HCT116 (cell line): ENCODE measurements around the gene TGDS.

Source experiments
- ATF3 ChIP-seq: IDR thresholded peaks from 2 replicates; pipeline ENCODE4 v1.6.1; 2012
- CBX3 ChIP-seq: IDR thresholded peaks from 2 replicates; pipeline ENCODE4 v1.6.1; 2012; ENCODE audit warnings: low read depth
- CEBPB ChIP-seq: IDR thresholded peaks from 2 replicates; pipeline ENCODE4 v1.6.1; 2012; ENCODE audit warnings: low read depth
- ELF1 ChIP-seq: IDR thresholded peaks from 2 replicates; pipeline ENCODE4 v1.6.1; 2012; ENCODE audit warnings: low read depth, borderline replicate concordance
- EZH2 ChIP-seq: fragments of 200-600 bp; sonication (generic); IDR thresholded peaks from 2 replicates; pipeline ENCODE4 v1.6.1; 2017; ENCODE audit warnings: antibody characterized with exemption, mixed run types
- JUND ChIP-seq: IDR thresholded peaks from 2 replicates; pipeline ENCODE4 v1.6.1; 2012
- MAX ChIP-seq: IDR thresholded peaks from 2 replicates; pipeline ENCODE4 v1.6.1; 2012
- POLR2A ChIP-seq: IDR thresholded peaks from 2 replicates; pipeline ENCODE4 v1.7.0; 2011; ENCODE audit warnings: borderline replicate concordance; ENCODE audit not compliant: insufficient read depth, insufficient read length; ENCODE audit errors: extremely low read depth
- RAD21 ChIP-seq: IDR thresholded peaks from 2 replicates; pipeline ENCODE4 v1.6.1; 2012; ENCODE audit warnings: low read depth, mild to moderate bottlenecking
- SP1 ChIP-seq: IDR thresholded peaks from 2 replicates; pipeline ENCODE4 v1.6.1; 2012; ENCODE audit warnings: low read depth
- SRF ChIP-seq: IDR thresholded peaks from 2 replicates; pipeline ENCODE4 v1.6.1; 2012; ENCODE audit warnings: low read depth
- TF ChIP-seq, protein P1 (sequence below), 3 experiments: fragments of 200-600 bp in 1 of 3; sonication (generic) in 1 of 3; IDR thresholded peaks in 2 of 3; conservative IDR thresholded peaks in 1 of 3; 2 replicates each; pipeline ENCODE4 v1.5.1; 2012 to 2017; ENCODE audit warnings: low read depth in 2 of 3, low read length in 2 of 3, antibody characterized with exemption in 1 of 3, borderline replicate concordance in 1 of 3, control low read depth in 1 of 3, mild to moderate bottlenecking in 1 of 3, mixed read lengths in 1 of 3, mixed run types in 1 of 3, moderate library complexity in 1 of 3; ENCODE audit not compliant: insufficient read depth in 1 of 3
- TF ChIP-seq, protein P2 (sequence below): IDR thresholded peaks from 2 replicates; pipeline ENCODE4 v1.6.1; 2012; ENCODE audit warnings: low read depth

DNA sequence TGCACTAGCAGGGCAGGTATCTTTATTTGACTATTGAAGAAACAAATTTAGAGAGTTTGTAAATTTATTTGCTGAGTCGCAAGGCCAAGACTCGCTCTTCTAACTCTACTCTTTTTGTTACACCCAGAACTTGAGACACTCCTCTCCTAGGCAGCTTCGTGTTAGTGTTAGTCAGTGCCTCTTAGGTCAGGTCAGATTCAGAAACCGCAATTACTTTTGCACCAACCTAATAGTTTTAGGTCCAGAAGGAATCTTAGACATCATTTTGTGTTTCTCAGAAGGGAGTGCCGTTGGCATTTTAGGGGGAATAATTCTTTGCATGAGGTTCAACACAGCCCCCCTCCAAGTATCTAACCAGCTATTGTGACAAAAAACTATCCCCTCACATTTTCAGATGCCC lies 14.5 kb upstream of the TGDS start:
- TF ChIP-seq, protein P1, sequence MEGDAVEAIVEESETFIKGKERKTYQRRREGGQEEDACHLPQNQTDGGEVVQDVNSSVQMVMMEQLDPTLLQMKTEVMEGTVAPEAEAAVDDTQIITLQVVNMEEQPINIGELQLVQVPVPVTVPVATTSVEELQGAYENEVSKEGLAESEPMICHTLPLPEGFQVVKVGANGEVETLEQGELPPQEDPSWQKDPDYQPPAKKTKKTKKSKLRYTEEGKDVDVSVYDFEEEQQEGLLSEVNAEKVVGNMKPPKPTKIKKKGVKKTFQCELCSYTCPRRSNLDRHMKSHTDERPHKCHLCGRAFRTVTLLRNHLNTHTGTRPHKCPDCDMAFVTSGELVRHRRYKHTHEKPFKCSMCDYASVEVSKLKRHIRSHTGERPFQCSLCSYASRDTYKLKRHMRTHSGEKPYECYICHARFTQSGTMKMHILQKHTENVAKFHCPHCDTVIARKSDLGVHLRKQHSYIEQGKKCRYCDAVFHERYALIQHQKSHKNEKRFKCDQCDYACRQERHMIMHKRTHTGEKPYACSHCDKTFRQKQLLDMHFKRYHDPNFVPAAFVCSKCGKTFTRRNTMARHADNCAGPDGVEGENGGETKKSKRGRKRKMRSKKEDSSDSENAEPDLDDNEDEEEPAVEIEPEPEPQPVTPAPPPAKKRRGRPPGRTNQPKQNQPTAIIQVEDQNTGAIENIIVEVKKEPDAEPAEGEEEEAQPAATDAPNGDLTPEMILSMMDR (IDR thresholded peaks at IDR 0.05 in 2 of 3, conservative IDR thresholded peaks at IDR 0.05 in 1 of 3; ENCODE audit: borderline replicate concordance in 1 of 3, insufficient read depth in 1 of 3, low read depth in 2 of 3, low read length in 2 of 3), result no peak
- TF ChIP-seq POLR2A, result no peak
- TF ChIP-seq EZH2, result no peak
- no peak for TF ChIP-seq RAD21
- no peak for TF ChIP-seq MAX
- TF ChIP-seq JUND, result no peak
- no peak for TF ChIP-seq CEBPB
- TF ChIP-seq, protein P2, sequence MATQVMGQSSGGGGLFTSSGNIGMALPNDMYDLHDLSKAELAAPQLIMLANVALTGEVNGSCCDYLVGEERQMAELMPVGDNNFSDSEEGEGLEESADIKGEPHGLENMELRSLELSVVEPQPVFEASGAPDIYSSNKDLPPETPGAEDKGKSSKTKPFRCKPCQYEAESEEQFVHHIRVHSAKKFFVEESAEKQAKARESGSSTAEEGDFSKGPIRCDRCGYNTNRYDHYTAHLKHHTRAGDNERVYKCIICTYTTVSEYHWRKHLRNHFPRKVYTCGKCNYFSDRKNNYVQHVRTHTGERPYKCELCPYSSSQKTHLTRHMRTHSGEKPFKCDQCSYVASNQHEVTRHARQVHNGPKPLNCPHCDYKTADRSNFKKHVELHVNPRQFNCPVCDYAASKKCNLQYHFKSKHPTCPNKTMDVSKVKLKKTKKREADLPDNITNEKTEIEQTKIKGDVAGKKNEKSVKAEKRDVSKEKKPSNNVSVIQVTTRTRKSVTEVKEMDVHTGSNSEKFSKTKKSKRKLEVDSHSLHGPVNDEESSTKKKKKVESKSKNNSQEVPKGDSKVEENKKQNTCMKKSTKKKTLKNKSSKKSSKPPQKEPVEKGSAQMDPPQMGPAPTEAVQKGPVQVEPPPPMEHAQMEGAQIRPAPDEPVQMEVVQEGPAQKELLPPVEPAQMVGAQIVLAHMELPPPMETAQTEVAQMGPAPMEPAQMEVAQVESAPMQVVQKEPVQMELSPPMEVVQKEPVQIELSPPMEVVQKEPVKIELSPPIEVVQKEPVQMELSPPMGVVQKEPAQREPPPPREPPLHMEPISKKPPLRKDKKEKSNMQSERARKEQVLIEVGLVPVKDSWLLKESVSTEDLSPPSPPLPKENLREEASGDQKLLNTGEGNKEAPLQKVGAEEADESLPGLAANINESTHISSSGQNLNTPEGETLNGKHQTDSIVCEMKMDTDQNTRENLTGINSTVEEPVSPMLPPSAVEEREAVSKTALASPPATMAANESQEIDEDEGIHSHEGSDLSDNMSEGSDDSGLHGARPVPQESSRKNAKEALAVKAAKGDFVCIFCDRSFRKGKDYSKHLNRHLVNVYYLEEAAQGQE, result no peak
- TF ChIP-seq ELF1, result no peak
- no peak for TF ChIP-seq SP1
- TF ChIP-seq CBX3, result no peak
- no peak for TF ChIP-seq SRF
- TF ChIP-seq ATF3, result no peak
